HL-60 (cell line): Measurements from ENCODE around the gene CACNG4.

Experiments used
- DNase-seq, 2 experiments: peaks; one replicate each; pipeline ENCODE4 v3.0.0-alpha.2; 2010 to 2020; ENCODE audit warnings: low read depth in 1 of 2, low spot score in 1 of 2
- H3K27ac ChIP-seq: fragments of 250-450 bp; sonication (Bioruptor Pico); replicated peaks from 2 replicates; pipeline ENCODE4 v1.5.1; 2020; ENCODE audit warnings: mild to moderate bottlenecking, moderate library complexity
- H3K27me3 ChIP-seq: fragments of 250-450 bp; sonication (Bioruptor Pico); 2 replicates; pipeline ENCODE4 v1.5.1; 2021; ENCODE audit warnings: mild to moderate bottlenecking, moderate library complexity; ENCODE audit not compliant: insufficient read depth, poor library complexity, severe bottlenecking
- H3K4me3 ChIP-seq: replicated peaks from 2 replicates; pipeline ENCODE4 v1.5.1; 2011; ENCODE audit warnings: mild to moderate bottlenecking, control low read depth, low read length; ENCODE audit not compliant: insufficient read depth
- CTCF ChIP-seq: IDR thresholded peaks from one replicate; pipeline ENCODE4 v1.5.1; 2011; ENCODE audit warnings: low read length, control low read depth, inconsistent platforms; ENCODE audit not compliant: insufficient read depth
- GABPA ChIP-seq: IDR thresholded peaks from 2 replicates; pipeline ENCODE4 v1.6.1; 2012; ENCODE audit warnings: low read depth
- POLR2AphosphoS5 ChIP-seq: IDR thresholded peaks from 2 replicates; pipeline ENCODE4 v1.6.1; 2012; ENCODE audit warnings: low read depth
- REST ChIP-seq: IDR thresholded peaks from 2 replicates; pipeline ENCODE4 v1.6.1; 2012; ENCODE audit warnings: low read depth; ENCODE audit not compliant: insufficient replicate concordance
- SPI1 ChIP-seq: IDR thresholded peaks from 2 replicates; pipeline ENCODE4 v1.6.1; 2012; ENCODE audit warnings: low read depth, mild to moderate bottlenecking, borderline replicate concordance

The CACNG4 gene

GRCh38 chr17:66994930-66995535 is 30.5 kb downstream of the CACNG4 start:
- no peak for DNase-seq
- no peak overlapping the region for H3K27ac ChIP-seq
- no peak overlapping the region for H3K4me3 ChIP-seq
- H3K27me3 ChIP-seq: no peaks in the 10 kb centered on the region
- no peak for TF ChIP-seq POLR2AphosphoS5
- no peak for TF ChIP-seq SPI1

- DNase-seq: no peak
- Histone ChIP-seq H3K27ac (no peak overlapping the region), H3K27me3 (no peaks in the 10 kb centered on the region), H3K4me3 (no peak overlapping the region)
- no peak for TF ChIP-seq GABPA
- no peak for TF ChIP-seq POLR2AphosphoS5
- TF ChIP-seq REST: no peak
These were observed 31.4 kb downstream of the CACNG4 start for GRCh38 chr17:66995944-66996343.

GRCh38 chr17:66996926-66997325 is 32.4 kb downstream of the CACNG4 start:
- DNase-seq: no peak
- Histone ChIP-seq H3K27me3 (no peaks in the 10 kb centered on the region), H3K4me3 (no peak overlapping the region), H3K27ac (no peak overlapping the region)
- TF ChIP-seq SPI1: no peak
- TF ChIP-seq REST: no peak
- no peak for TF ChIP-seq GABPA
- TF ChIP-seq CTCF: no peak

GRCh38 chr17:67003231-67003630 is 38.7 kb downstream of the CACNG4 start:
- no peak for DNase-seq
- no peak overlapping the region for H3K27ac ChIP-seq
- no peak overlapping the region for H3K4me3 ChIP-seq
- TF ChIP-seq SPI1: no peak
- H3K27me3 ChIP-seq: no peaks in the 10 kb centered on the region

- H3K4me3 ChIP-seq: no peak overlapping the region
These were observed 39.7 kb downstream of the CACNG4 start for GRCh38 chr17:67004181-67004580.

More at GRCh38 chr17:67004181-67004580, 39.7 kb downstream of the CACNG4 start:
- no peak for TF ChIP-seq REST
- no peak for TF ChIP-seq CTCF
- no peak for TF ChIP-seq POLR2AphosphoS5
- TF ChIP-seq SPI1: no peak
- TF ChIP-seq GABPA: no peak
- no peak for DNase-seq
- Histone ChIP-seq H3K27me3 (no peaks in the 10 kb centered on the region), H3K27ac (no peak overlapping the region)
